ENCODE measurements around the gene PRRG1.
"Not testable (repeated sequence)": the region's sequence is repeated elsewhere in the genome, so short reads cannot be mapped to it uniquely, and the experiment has no call there.

The PRRG1 gene

GRCh38 chrX:37349221-37350033 is at the start of gene PRRG1:
PRRG1 (plus strand) TSS chrX:37349364; CDS start chrX:37406250, 56,886 bp downstream.
- Mint-ChIP-seq H3K4me3 (peak within 1 kb of the TSS; percentile 36), H3K4me1 (peaks cover 8% of the 10 kb centered on the region), H3K9me3 (no peaks in the 10 kb centered on the region), H3K27ac (peak within 1 kb of the TSS; percentile 36), H3K27me3 (peaks cover 22% of the 10 kb centered on the region), H3K36me3 (no peaks in the 10 kb centered on the region)

DNA sequence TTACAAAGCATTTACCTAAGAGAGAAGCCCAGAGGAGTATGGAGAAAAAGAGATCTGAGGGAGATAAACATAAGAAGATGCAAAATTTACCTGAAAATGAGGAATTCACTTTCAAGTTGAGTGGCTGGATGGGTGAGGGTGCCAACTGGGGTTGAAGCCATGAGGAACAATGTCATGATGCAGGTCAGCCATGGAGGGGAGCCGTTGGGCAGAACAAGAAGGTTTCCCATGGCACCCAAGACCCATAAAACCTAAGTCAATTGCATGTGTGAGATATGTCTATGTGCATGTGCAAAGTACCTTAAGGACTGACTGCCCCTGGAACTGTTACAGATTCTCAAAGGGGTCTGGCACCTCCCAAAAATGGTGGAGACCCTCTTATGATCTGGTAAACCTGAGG is 46.6 kb upstream of the PRRG1 start:
- H3K9me3 Mint-ChIP-seq, result no peaks in the 10 kb centered on the region
- H3K27me3 Mint-ChIP-seq, result no peaks in the 10 kb centered on the region
- H3K36me3 Mint-ChIP-seq, result no peaks in the 10 kb centered on the region
- no peak overlapping the region for H3K27ac Mint-ChIP-seq
- no peak overlapping the region for H3K4me3 Mint-ChIP-seq
- H3K4me1 Mint-ChIP-seq, result no peaks in the 10 kb centered on the region

- not testable (repeated sequence) for H3K36me3 Mint-ChIP-seq, H3K4me1 Mint-ChIP-seq, H3K9me3 Mint-ChIP-seq, H3K4me3 Mint-ChIP-seq, H3K27me3 Mint-ChIP-seq, H3K27ac Mint-ChIP-seq
Measured at GRCh38 chrX:37305238-37305637, 43.9 kb upstream of the PRRG1 start.

DNA sequence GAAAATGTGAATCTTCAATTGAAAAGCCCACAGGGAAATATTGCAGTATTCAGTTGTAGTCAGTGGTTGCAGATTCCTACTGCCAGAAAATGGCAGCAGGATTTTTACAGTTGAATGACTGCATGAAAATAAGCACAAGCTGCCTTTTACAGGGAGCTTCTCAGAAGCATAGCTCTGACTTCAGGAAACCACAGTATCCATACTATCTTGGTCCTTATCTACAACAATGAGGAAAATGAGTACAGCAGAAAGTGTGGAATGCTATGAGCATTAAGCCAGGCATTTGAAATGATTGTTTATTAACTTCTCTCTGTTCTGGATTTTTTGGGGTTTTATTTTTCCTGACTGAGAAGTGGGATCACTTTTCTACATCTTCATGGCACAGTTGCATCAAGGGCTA is 34.6 kb upstream of the PRRG1 start:
- Mint-ChIP-seq H3K4me3 (no peak overlapping the region), H3K27me3 (no peaks in the 10 kb centered on the region), H3K9me3 (no peaks in the 10 kb centered on the region)

GRCh38 chrX:37315511-37316248 is 33.5 kb upstream of the PRRG1 start:
- no peaks in the 10 kb centered on the region for H3K27me3 Mint-ChIP-seq
- no peak overlapping the region for H3K27ac Mint-ChIP-seq
- H3K36me3 Mint-ChIP-seq, result no peaks in the 10 kb centered on the region
- H3K4me1 Mint-ChIP-seq, result no peaks in the 10 kb centered on the region
- no peak overlapping the region for H3K4me3 Mint-ChIP-seq
- no peaks in the 10 kb centered on the region for H3K9me3 Mint-ChIP-seq

More for the DNA sequence above, 34.6 kb upstream of the PRRG1 start:
- Mint-ChIP-seq H3K4me1 (no peaks in the 10 kb centered on the region), H3K36me3 (no peaks in the 10 kb centered on the region), H3K27ac (no peak overlapping the region)

DNA sequence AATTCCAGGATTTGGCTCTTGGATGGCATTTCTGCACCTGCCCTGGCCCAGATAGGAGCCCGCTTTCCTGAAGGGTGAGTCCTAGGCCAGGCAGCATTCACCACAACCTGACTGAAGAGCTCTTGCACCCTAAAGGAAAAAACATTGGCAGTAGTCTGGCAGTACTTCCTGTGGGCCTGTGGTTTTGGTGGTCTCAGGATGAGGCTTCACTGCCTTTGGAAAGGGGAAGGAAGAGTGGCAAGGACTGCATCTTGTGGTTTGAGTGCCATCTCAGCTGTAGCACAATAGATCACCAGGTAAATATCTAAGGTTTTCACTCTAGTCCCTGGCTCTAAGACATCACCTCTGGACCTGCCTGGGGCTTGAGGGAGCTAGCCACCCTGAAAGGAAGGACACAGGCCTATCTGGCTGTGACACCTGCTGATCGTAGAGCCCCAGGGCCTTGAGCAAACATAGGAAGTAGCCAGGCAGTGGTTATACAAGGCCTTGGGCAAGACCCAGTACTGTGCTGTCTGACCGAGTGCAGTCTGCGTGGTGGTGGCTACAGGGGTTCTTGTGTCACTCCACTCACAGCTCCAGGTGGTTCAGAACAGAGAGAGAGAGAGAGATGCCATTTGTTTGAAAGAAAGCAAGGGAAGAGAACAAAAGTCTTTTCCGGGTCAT is 28.5 kb upstream of the PRRG1 start:
- no peaks in the 10 kb centered on the region for H3K27me3 Mint-ChIP-seq
- H3K4me3 Mint-ChIP-seq, result no peak overlapping the region
- H3K9me3 Mint-ChIP-seq, result no peaks in the 10 kb centered on the region
- no peaks in the 10 kb centered on the region for H3K4me1 Mint-ChIP-seq
- H3K36me3 Mint-ChIP-seq, result no peaks in the 10 kb centered on the region
- no peak overlapping the region for H3K27ac Mint-ChIP-seq

- no peaks in the 10 kb centered on the region for H3K4me1 Mint-ChIP-seq
- no peaks in the 10 kb centered on the region for H3K9me3 Mint-ChIP-seq
- H3K27me3 Mint-ChIP-seq, result no peaks in the 10 kb centered on the region
- H3K36me3 Mint-ChIP-seq, result no peaks in the 10 kb centered on the region
- H3K4me3 Mint-ChIP-seq, result no peak overlapping the region
- H3K27ac Mint-ChIP-seq, result no peak overlapping the region
Measured at GRCh38 chrX:37330642-37331041, 18.5 kb upstream of the PRRG1 start.

- Mint-ChIP-seq H3K9me3 (no peaks in the 10 kb centered on the region), H3K4me3 (no peak overlapping the region), H3K27me3 (no peaks in the 10 kb centered on the region), H3K36me3 (no peaks in the 10 kb centered on the region), H3K4me1 (no peaks in the 10 kb centered on the region), H3K27ac (no peak overlapping the region)
Measured at GRCh38 chrX:37331546-37331945, 17.6 kb upstream of the PRRG1 start.

- no peak overlapping the region for H3K27ac Mint-ChIP-seq
- H3K4me3 Mint-ChIP-seq, result no peak overlapping the region
- H3K4me1 Mint-ChIP-seq, result no peaks in the 10 kb centered on the region
- H3K36me3 Mint-ChIP-seq, result no peaks in the 10 kb centered on the region
- H3K27me3 Mint-ChIP-seq, result no peaks in the 10 kb centered on the region
- H3K9me3 Mint-ChIP-seq, result no peaks in the 10 kb centered on the region
Measured at GRCh38 chrX:37332055-37332454, 17.1 kb upstream of the PRRG1 start.

DNA sequence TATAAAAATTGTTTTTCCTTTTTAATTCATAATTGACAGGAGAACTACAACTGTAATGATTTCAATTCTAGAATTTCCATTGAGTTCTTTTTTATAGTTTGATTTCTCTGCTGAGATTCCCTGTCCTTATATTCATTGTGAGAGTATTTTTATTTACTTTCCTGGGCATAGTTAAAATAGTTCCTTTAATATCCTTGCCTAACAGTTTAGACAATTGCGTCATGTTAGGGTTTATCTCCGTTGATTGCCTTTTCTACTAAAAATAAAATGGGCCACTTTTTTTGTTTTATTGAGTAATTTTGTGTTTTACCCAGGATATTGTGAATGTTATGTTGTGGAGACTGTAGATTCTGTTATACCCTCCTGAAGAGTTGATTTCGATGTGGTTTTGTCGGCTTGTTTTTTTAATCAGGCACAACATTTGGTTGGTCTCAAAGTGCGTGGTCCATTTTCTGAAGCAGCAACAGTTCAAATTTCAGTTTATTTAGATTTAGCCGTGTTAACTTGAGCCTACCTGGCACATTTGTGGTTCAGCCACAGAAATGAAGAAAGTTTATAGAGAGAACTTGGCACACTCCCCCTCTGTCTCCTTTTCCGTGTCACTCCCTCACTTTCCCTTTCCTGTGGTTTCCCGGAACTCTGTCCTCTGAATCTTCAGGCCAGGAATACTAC is 16.0 kb upstream of the PRRG1 start:
- no peaks in the 10 kb centered on the region for H3K27me3 Mint-ChIP-seq

DNA sequence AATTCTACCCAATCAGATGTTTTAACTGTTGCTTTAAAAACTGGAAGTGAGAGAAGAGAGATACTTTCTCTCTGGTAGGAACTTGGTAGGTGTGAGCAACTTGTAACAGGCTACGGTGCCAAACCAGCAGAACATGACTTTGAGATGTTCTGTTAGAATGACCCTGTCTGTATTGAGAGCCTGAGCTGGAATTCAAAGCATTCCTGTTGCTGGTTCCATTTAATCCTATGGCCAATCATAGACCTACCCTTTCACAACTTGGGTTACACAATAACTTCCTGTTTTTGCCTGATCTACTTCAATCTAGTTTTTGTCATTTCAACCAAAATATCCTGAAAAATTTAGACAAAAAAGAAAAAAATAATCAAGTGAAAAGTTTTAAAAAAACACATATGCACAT is 1.7 kb upstream of the PRRG1 start:
- Mint-ChIP-seq H3K36me3 (no peaks in the 10 kb centered on the region), H3K9me3 (no peaks in the 10 kb centered on the region), H3K4me3 (no peak overlapping the region), H3K27ac (no peak overlapping the region), H3K27me3 (peaks cover 23% of the 10 kb centered on the region), H3K4me1 (peaks cover 8% of the 10 kb centered on the region)

More for the DNA sequence above, 16.0 kb upstream of the PRRG1 start:
- H3K4me3 Mint-ChIP-seq, result no peak overlapping the region
- H3K27ac Mint-ChIP-seq, result no peak overlapping the region
- no peaks in the 10 kb centered on the region for H3K9me3 Mint-ChIP-seq
- H3K36me3 Mint-ChIP-seq, result no peaks in the 10 kb centered on the region
- no peaks in the 10 kb centered on the region for H3K4me1 Mint-ChIP-seq

DNA sequence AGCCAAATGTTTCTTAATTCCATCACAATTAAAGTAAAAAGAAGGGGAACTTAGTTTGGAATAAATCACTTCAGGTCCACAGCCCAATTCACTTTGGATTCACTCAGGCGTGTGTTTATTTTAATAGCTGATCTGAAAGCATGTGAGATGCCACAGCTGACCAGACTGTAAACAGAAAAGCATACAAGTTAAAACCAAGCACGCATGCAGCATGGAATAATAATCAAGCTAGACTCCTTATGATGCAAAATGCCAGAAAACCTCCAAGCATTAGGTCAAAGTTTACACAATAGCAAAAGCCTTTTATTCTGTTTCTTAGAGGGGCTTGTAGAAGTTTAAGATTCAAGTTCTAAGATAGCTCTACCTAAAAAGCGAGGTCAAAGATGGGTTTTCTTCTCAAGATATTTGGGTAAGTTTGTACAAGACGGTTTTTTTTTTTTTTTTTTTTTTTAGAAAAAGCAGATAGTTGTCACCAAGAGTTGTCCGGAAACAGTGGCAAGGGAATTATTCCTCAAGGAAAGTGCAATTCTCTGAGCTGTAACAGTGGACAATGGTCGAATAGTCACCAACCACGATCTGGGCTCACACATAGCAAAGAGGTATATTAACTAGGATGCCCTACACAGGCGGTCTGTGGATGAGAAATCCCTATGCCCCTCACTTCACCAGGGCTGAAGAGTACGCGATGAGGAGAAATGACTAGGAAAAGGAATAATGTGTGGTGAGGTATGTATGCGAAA is 763 bp upstream of the PRRG1 start:
- peaks cover 20% of the 10 kb centered on the region for H3K27me3 Mint-ChIP-seq
- peak overlapping the region; percentile 20 for H3K4me3 Mint-ChIP-seq
- peaks cover 8% of the 10 kb centered on the region for H3K4me1 Mint-ChIP-seq
- no peaks in the 10 kb centered on the region for H3K9me3 Mint-ChIP-seq
- peak overlapping the region; percentile 36 for H3K27ac Mint-ChIP-seq
- H3K36me3 Mint-ChIP-seq, result no peaks in the 10 kb centered on the region

GRCh38 chrX:37348971-37349220 is 268 bp upstream of the PRRG1 start:
- no peaks in the 10 kb centered on the region for H3K36me3 Mint-ChIP-seq
- H3K4me3 Mint-ChIP-seq, result peak overlapping the region; percentile 20
- peaks cover 20% of the 10 kb centered on the region for H3K27me3 Mint-ChIP-seq
- H3K27ac Mint-ChIP-seq, result peak overlapping the region; percentile 36
- no peaks in the 10 kb centered on the region for H3K9me3 Mint-ChIP-seq
- peaks cover 8% of the 10 kb centered on the region for H3K4me1 Mint-ChIP-seq

DNA sequence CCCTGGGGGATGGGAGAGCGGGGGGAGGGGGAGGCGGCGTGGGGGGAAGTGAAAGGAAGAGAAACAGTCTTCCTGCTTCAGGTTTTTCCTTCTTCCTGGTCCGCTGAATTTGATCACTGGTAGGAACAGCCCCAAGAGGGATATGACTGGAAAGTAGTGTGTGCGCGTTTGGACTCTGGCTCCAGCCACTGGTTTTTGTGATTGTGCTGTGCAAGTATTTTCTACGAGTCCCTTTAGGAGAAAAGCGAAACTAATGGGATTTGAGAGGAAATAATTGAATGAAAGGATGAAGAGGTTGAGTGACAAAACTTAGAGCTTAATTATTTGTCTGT is 836 bp downstream of the PRRG1 start:
- peaks cover 8% of the 10 kb centered on the region for H3K4me1 Mint-ChIP-seq
- H3K27ac Mint-ChIP-seq, result no peak overlapping the region
- no peaks in the 10 kb centered on the region for H3K36me3 Mint-ChIP-seq
- H3K4me3 Mint-ChIP-seq, result no peak overlapping the region
- peaks cover 22% of the 10 kb centered on the region for H3K27me3 Mint-ChIP-seq
- H3K9me3 Mint-ChIP-seq, result no peaks in the 10 kb centered on the region

DNA sequence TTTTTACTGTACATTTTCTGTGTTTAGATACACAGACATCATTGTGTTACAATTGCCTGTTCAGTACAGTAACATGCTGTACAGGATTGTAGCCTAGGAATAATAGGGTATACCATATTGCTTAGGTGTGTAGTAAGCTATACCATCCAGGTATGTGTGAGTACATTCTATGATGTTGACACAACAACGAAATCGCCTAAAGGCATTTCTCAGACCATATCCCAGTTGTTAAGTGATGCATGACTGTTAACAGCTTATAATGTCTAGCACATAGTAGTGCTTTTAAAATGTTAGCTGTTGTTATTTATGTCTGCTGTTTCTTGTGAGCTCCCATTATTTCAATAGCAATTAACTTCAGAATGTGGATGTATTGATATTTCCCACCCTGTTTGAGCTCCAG is 4.5 kb downstream of the PRRG1 start:
- Mint-ChIP-seq H3K36me3 (no peaks in the 10 kb centered on the region), H3K27ac (no peak overlapping the region), H3K4me1 (peaks cover 6% of the 10 kb centered on the region), H3K4me3 (no peak overlapping the region), H3K9me3 (no peaks in the 10 kb centered on the region), H3K27me3 (peaks cover 8% of the 10 kb centered on the region)
